ENCODE results near the gene SAMSN1.

DNA sequence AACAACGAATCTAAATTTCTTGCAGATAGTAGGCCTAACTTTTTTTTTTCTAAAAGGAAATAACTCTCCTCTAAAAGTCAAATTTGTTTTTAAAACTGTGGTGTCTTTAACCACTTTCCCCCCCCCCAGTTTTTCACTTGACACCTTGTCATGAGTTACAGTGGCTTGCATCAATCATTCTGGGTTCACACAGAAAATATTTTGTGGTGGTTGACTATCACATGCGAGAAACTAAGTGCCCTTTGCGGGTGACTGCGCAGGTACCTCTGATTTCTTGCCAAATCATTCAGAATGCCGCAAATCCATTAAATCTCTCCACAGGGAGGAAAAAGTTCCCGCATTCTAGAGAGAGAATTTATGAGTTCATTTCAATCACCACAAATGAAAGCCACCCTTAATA lies 23.8 kb upstream of the SAMSN1 start:
- TF ChIP-seq, protein P1, sequence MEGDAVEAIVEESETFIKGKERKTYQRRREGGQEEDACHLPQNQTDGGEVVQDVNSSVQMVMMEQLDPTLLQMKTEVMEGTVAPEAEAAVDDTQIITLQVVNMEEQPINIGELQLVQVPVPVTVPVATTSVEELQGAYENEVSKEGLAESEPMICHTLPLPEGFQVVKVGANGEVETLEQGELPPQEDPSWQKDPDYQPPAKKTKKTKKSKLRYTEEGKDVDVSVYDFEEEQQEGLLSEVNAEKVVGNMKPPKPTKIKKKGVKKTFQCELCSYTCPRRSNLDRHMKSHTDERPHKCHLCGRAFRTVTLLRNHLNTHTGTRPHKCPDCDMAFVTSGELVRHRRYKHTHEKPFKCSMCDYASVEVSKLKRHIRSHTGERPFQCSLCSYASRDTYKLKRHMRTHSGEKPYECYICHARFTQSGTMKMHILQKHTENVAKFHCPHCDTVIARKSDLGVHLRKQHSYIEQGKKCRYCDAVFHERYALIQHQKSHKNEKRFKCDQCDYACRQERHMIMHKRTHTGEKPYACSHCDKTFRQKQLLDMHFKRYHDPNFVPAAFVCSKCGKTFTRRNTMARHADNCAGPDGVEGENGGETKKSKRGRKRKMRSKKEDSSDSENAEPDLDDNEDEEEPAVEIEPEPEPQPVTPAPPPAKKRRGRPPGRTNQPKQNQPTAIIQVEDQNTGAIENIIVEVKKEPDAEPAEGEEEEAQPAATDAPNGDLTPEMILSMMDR (IDR thresholded peaks at IDR 0.05), result no peak
- TF ChIP-seq POLR2A (IDR thresholded peaks at IDR 0.05), result no peak
